ENCODE measurements around the gene FPR1. TPM values are rescaled to one million over a fixed set of nuclear protein-coding genes. Genes with fewer than 3 reads are reported as not detected.

FPR1 gene
- total RNA-seq, 3 donors from 2014 or later (not counting 1 experiment from before 2014, with no cell fraction given), result 3.4 to 20.2 (median 6.4) TPM

DNA sequence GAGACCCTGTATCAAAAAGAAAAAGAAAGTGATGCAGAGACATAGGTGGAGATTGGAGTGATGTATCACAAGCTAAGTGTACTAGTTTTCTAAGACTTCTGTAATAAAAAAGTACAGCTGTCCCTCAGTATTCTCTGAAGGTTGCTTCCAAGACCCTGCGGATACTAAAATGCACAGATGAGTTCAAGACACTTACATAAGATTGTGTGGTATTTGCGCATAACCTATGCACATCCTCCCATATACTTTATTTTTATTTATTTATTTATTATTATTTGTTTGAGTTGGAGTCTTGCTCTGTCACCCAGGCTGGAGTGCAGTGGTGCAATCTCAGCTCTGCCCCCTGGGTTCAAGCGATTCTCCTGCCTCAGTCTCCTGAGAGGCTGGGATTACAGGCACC is 14.3 kb downstream of the FPR1 start:
- no peak overlapping the region for H3K4me3 ChIP-seq (ENCODE audit: low read length)
- peaks cover 4 to 22% of the 10 kb centered on the region in 2 donors for H3K27me3 Mint-ChIP-seq (ENCODE audit: low read depth in 2 of 2)
- no peak overlapping the region for H3K27ac Mint-ChIP-seq
- WGBS (ENCODE audit: insufficient coverage), result 97% methylated on average over 2 of the region's 3 CpGs
- H3K9me3 Mint-ChIP-seq, result no peaks in the 10 kb centered on the region
- no peaks in the 10 kb centered on the region for H3K9me3 ChIP-seq (ENCODE audit: control insufficient read depth, insufficient read depth, low read length)
- ATAC-seq, result no peak
- H3K36me3 ChIP-seq (ENCODE audit: control insufficient read depth, insufficient read depth, low read length), result no peaks in the 10 kb centered on the region
- no peak overlapping the region for H3K4me3 Mint-ChIP-seq
- no peaks in the 10 kb centered on the region for H3K4me1 Mint-ChIP-seq
- no peak for DNase-seq
- H3K27me3 ChIP-seq (ENCODE audit: control insufficient read depth, insufficient read depth, low read length), result no peaks in the 10 kb centered on the region
- TF ChIP-seq, protein P1, sequence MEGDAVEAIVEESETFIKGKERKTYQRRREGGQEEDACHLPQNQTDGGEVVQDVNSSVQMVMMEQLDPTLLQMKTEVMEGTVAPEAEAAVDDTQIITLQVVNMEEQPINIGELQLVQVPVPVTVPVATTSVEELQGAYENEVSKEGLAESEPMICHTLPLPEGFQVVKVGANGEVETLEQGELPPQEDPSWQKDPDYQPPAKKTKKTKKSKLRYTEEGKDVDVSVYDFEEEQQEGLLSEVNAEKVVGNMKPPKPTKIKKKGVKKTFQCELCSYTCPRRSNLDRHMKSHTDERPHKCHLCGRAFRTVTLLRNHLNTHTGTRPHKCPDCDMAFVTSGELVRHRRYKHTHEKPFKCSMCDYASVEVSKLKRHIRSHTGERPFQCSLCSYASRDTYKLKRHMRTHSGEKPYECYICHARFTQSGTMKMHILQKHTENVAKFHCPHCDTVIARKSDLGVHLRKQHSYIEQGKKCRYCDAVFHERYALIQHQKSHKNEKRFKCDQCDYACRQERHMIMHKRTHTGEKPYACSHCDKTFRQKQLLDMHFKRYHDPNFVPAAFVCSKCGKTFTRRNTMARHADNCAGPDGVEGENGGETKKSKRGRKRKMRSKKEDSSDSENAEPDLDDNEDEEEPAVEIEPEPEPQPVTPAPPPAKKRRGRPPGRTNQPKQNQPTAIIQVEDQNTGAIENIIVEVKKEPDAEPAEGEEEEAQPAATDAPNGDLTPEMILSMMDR (IDR thresholded peaks at IDR 0.05), result no peak
- H3K4me1 ChIP-seq (ENCODE audit: control insufficient read depth, insufficient read depth, low read length), result no peaks in the 10 kb centered on the region
- intact Hi-C loops (cut with micrococcal nuclease), result no loop called here
- H3K27ac ChIP-seq (ENCODE audit: low read length), result no peak overlapping the region
- H3K36me3 Mint-ChIP-seq, result no peaks in the 10 kb centered on the region

DNA sequence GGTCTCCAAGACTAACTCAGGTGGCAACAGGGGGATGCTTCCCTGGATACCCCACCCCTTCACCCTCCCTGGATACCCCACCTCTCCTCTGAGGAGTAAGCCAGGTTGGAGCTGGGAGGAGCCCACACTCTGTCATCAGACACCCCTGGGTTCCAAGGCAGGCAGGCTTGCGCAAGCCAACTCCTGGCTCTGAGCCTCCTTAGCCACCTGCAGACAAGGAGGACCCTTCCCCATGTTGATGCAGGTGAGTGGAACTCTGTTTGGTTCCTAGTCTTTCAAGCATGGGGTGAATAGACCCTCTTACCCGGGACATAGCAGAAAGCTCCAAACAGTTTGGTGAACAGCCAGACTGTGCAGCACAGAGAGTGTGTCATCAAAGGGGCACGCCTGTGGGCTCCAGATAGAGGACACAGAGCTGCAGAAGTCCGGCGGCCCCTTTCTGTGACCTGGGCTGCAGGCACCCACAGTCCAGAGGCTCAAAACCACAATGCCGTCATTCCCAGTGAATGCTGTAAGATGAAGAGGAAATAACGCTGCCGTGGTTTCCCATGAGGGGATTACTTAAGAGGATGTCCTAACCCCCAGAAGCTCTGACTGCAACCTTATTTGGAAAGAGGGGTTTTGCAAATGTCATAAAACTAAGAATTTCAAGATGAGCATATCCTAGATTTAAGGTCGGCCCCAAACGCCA is 15.8 kb downstream of the FPR1 start:
- no peak overlapping the region for H3K27ac ChIP-seq (ENCODE audit: low read length)
- no peaks in the 10 kb centered on the region for H3K27me3 ChIP-seq (ENCODE audit: control insufficient read depth, insufficient read depth, low read length)
- H3K4me1 Mint-ChIP-seq, result no peaks in the 10 kb centered on the region
- H3K36me3 Mint-ChIP-seq, result no peaks in the 10 kb centered on the region
- H3K4me3 ChIP-seq (ENCODE audit: low read length), result no peak overlapping the region
- no peak overlapping the region for H3K27ac Mint-ChIP-seq
- intact Hi-C loops (cut with micrococcal nuclease), result no loop called here
- H3K4me3 Mint-ChIP-seq, result no peak overlapping the region
- DNase-seq, result peak in 1 of 2 donors; percentile 17
- peaks cover under 1 to 2% of the 10 kb centered on the region in 2 donors for H3K9me3 Mint-ChIP-seq
- peaks cover 3% of the 10 kb centered on the region for H3K9me3 ChIP-seq (ENCODE audit: control insufficient read depth, insufficient read depth, low read length)
- peaks cover 4 to 22% of the 10 kb centered on the region in 2 donors for H3K27me3 Mint-ChIP-seq (ENCODE audit: low read depth in 2 of 2)
- TF ChIP-seq, protein P1 (IDR thresholded peaks at IDR 0.05), result no peak
- 18% methylated on average over 10 of the region's 10 CpGs for WGBS (ENCODE audit: insufficient coverage)
- H3K4me1 ChIP-seq (ENCODE audit: control insufficient read depth, insufficient read depth, low read length), result no peaks in the 10 kb centered on the region
- ATAC-seq, result peak in 2 of 3 donors; percentile 60 to 93
- no peaks in the 10 kb centered on the region for H3K36me3 ChIP-seq (ENCODE audit: control insufficient read depth, insufficient read depth, low read length)

DNA sequence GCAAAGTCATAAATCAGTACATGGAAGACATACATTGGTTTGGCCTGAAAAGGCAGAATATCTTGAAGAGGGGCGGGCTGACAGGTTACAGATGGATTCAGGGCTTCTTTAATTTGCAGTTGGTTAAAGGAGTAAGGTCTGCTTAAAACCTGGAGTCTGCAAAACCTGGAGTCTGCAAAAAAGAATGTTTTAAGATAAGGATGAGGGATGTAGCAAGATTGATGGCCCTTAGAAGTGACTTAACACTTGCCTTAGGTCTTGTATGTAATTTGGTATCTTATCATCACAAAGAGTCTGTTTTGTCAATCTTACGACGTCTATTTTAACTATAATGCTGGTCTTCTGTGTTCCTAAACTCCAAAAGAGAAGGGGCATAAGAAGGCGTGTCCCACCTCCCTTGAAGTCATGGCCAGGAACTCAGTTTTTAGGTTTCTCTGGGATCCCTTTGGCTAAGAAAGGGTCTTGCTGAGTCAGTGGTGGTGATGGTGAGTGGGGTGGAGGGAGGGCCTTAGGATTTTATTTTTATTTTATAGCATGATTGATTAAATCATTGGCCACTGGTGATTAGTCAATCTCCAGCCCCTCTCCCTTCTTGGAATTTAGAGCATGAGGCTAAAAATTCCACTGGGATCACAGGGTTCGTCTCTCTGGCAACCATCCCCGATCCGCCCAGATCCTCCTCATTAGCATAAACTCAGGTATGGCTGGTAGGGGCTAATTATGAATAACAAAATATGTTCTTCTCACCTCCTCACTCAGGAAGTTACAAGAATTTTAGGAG is 17.7 kb downstream of the FPR1 start:
- TF ChIP-seq, protein P1 (IDR thresholded peaks at IDR 0.05), result no peak
- no peak overlapping the region for H3K4me3 ChIP-seq (ENCODE audit: low read length)
- DNase-seq (no peak), ATAC-seq (no peak)
- WGBS (ENCODE audit: insufficient coverage), result 86% methylated on average over 4 of the region's 7 CpGs
- no peak overlapping the region for H3K4me3 Mint-ChIP-seq
- H3K9me3 Mint-ChIP-seq, result peaks cover 2 to 4% of the 10 kb centered on the region in 2 donors
- H3K36me3 Mint-ChIP-seq, result no peaks in the 10 kb centered on the region
- intact Hi-C loops (cut with micrococcal nuclease), result no loop called here
- no peak overlapping the region for H3K27ac Mint-ChIP-seq
- H3K27ac ChIP-seq (ENCODE audit: low read length), result no peak overlapping the region
- no peaks in the 10 kb centered on the region for H3K36me3 ChIP-seq (ENCODE audit: control insufficient read depth, insufficient read depth, low read length)
- peaks cover under 1 to 22% of the 10 kb centered on the region in 2 donors for H3K27me3 Mint-ChIP-seq (ENCODE audit: low read depth in 2 of 2)
- no peaks in the 10 kb centered on the region for H3K4me1 ChIP-seq (ENCODE audit: control insufficient read depth, insufficient read depth, low read length)
- no peaks in the 10 kb centered on the region for H3K4me1 Mint-ChIP-seq
- peaks cover 8% of the 10 kb centered on the region for H3K9me3 ChIP-seq (ENCODE audit: control insufficient read depth, insufficient read depth, low read length)
- no peaks in the 10 kb centered on the region for H3K27me3 ChIP-seq (ENCODE audit: control insufficient read depth, insufficient read depth, low read length)

Measured in natural killer cell (primary cell).